ENCODE measurements around the gene PTPRT.

Gene PTPRT

DNA sequence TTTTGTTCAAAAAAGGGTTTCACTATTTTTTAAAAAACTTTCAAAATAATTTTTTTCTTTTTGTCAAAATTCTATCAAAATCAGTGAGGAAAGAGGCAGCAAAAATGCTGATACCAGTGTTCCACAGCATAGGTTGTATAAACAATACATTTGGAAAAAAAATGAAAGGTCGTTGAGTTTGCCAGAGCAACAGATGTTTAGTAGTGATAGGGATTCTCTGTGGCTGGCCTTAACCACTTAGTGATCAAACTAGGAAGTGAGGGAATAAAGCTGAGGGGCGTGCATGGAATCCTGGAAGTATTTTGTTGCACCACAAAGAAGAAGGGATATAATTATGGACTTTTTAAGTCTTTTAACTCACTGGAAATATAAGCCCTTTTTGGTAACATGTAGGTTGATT, 1016.3 kb downstream of the PTPRT start (continued):
- TF ChIP-seq HOXA7 (CRISPR knock-in tag; IDR thresholded peaks at IDR 0.05; ENCODE audit: borderline replicate concordance) (no peak), KLF9 (tag by site-specific recombination; IDR thresholded peaks at IDR 0.05; ENCODE audit: low read depth) (no peak), ZNF19 (tag by site-specific recombination; IDR thresholded peaks at IDR 0.05; ENCODE audit: low read depth) (no peak), ZNF629 (tag by site-specific recombination; IDR thresholded peaks at IDR 0.05) (no peak), ZFP41 (tag by site-specific recombination; IDR thresholded peaks at IDR 0.05; ENCODE audit: borderline replicate concordance) (no peak), ZNF324 (tag by site-specific recombination; IDR thresholded peaks at IDR 0.05) (no peak)
- TF ChIP-seq, protein P1, sequence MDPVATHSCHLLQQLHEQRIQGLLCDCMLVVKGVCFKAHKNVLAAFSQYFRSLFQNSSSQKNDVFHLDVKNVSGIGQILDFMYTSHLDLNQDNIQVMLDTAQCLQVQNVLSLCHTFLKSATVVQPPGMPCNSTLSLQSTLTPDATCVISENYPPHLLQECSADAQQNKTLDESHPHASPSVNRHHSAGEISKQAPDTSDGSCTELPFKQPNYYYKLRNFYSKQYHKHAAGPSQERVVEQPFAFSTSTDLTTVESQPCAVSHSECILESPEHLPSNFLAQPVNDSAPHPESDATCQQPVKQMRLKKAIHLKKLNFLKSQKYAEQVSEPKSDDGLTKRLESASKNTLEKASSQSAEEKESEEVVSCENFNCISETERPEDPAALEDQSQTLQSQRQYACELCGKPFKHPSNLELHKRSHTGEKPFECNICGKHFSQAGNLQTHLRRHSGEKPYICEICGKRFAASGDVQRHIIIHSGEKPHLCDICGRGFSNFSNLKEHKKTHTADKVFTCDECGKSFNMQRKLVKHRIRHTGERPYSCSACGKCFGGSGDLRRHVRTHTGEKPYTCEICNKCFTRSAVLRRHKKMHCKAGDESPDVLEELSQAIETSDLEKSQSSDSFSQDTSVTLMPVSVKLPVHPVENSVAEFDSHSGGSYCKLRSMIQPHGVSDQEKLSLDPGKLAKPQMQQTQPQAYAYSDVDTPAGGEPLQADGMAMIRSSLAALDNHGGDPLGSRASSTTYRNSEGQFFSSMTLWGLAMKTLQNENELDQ (tag by site-specific recombination; IDR thresholded peaks at IDR 0.05; ENCODE audit: low read depth) = no peak
- TF ChIP-seq, protein P2, sequence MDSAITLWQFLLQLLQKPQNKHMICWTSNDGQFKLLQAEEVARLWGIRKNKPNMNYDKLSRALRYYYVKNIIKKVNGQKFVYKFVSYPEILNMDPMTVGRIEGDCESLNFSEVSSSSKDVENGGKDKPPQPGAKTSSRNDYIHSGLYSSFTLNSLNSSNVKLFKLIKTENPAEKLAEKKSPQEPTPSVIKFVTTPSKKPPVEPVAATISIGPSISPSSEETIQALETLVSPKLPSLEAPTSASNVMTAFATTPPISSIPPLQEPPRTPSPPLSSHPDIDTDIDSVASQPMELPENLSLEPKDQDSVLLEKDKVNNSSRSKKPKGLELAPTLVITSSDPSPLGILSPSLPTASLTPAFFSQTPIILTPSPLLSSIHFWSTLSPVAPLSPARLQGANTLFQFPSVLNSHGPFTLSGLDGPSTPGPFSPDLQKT (IDR thresholded peaks at IDR 0.05; ENCODE audit: borderline replicate concordance, low read depth, low read length) = no peak

DNA sequence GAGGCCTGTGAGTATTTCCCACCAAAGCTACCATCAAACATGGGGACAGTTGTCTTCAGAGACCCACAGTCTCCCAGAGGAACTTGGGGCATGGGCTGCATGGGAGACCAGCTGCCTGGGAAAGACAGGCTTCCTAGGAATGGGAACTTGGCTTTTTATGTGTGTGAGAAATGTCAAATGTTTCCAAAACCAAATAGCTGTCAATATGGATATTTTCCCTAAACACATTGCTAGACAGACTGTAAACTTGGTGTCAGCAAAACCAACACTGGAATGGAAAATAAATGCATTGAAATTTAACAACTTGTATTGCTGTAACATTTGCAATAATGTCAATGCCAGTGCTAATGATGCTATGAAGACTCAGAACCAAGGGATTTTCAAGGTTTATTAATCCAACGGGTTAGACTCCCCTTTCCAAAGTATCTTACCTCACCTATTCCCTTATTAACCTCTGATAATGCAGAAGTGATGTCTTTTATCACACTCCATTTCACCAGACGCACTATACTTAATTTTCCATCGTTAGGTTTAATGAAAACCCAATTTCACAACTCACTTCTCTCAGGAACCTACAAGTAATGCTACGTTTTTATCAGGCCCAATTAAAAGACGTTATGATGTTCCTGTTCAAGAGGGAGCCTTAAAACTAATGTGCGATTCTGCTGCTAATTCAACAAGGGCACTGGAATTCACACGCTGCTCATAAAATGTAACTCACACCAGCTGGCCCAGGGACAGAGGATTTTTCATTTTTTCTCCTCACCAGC, 1025.4 kb downstream of the PTPRT start:
- H3K4me1 ChIP-seq (ENCODE audit: control insufficient read depth, insufficient read depth, low read length) = no peaks in the 10 kb centered on the region
- ChIA-PET POLR2A (no interaction called here), CTCF (interaction anchor here (0.7 kb wide), 1 partner anchor 230 kb away, joined by 3 read pairs; no protein-coding TSS in a partner anchor)
- TF ChIP-seq OSR2 (tag by site-specific recombination; IDR thresholded peaks at IDR 0.05) (no peak), ZNF292 (tag by site-specific recombination; IDR thresholded peaks at IDR 0.05; ENCODE audit: borderline replicate concordance, low read depth) (no peak), SCRT2 (tag by site-specific recombination; IDR thresholded peaks at IDR 0.05) (no peak), ZNF274 (IDR thresholded peaks at IDR 0.05; ENCODE audit: low read length) (no peak), ZNF274 (tag by site-specific recombination; IDR thresholded peaks at IDR 0.05; ENCODE audit: borderline replicate concordance) (no peak)
- TF ChIP-seq, protein P3, sequence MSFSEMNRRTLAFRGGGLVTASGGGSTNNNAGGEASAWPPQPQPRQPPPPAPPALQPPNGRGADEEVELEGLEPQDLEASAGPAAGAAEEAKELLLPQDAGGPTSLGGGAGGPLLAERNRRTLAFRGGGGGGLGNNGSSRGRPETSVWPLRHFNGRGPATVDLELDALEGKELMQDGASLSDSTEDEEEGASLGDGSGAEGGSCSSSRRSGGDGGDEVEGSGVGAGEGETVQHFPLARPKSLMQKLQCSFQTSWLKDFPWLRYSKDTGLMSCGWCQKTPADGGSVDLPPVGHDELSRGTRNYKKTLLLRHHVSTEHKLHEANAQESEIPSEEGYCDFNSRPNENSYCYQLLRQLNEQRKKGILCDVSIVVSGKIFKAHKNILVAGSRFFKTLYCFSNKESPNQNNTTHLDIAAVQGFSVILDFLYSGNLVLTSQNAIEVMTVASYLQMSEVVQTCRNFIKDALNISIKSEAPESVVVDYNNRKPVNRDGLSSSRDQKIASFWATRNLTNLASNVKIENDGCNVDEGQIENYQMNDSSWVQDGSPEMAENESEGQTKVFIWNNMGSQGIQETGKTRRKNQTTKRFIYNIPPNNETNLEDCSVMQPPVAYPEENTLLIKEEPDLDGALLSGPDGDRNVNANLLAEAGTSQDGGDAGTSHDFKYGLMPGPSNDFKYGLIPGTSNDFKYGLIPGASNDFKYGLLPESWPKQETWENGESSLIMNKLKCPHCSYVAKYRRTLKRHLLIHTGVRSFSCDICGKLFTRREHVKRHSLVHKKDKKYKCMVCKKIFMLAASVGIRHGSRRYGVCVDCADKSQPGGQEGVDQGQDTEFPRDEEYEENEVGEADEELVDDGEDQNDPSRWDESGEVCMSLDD (tag by site-specific recombination; IDR thresholded peaks at IDR 0.05) = no peak
- TF ChIP-seq, protein P4, sequence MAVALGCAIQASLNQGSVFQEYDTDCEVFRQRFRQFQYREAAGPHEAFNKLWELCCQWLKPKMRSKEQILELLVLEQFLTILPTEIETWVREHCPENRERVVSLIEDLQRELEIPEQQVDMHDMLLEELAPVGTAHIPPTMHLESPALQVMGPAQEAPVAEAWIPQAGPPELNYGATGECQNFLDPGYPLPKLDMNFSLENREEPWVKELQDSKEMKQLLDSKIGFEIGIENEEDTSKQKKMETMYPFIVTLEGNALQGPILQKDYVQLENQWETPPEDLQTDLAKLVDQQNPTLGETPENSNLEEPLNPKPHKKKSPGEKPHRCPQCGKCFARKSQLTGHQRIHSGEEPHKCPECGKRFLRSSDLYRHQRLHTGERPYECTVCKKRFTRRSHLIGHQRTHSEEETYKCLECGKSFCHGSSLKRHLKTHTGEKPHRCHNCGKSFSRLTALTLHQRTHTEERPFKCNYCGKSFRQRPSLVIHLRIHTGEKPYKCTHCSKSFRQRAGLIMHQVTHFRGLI (tag by site-specific recombination; IDR thresholded peaks at IDR 0.05) = no peak
- TF ChIP-seq, protein P5, sequence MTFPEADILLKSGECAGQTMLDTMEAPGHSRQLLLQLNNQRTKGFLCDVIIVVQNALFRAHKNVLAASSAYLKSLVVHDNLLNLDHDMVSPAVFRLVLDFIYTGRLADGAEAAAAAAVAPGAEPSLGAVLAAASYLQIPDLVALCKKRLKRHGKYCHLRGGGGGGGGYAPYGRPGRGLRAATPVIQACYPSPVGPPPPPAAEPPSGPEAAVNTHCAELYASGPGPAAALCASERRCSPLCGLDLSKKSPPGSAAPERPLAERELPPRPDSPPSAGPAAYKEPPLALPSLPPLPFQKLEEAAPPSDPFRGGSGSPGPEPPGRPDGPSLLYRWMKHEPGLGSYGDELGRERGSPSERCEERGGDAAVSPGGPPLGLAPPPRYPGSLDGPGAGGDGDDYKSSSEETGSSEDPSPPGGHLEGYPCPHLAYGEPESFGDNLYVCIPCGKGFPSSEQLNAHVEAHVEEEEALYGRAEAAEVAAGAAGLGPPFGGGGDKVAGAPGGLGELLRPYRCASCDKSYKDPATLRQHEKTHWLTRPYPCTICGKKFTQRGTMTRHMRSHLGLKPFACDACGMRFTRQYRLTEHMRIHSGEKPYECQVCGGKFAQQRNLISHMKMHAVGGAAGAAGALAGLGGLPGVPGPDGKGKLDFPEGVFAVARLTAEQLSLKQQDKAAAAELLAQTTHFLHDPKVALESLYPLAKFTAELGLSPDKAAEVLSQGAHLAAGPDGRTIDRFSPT (tag by site-specific recombination; IDR thresholded peaks at IDR 0.05) = no peak
- TF ChIP-seq, protein P6, sequence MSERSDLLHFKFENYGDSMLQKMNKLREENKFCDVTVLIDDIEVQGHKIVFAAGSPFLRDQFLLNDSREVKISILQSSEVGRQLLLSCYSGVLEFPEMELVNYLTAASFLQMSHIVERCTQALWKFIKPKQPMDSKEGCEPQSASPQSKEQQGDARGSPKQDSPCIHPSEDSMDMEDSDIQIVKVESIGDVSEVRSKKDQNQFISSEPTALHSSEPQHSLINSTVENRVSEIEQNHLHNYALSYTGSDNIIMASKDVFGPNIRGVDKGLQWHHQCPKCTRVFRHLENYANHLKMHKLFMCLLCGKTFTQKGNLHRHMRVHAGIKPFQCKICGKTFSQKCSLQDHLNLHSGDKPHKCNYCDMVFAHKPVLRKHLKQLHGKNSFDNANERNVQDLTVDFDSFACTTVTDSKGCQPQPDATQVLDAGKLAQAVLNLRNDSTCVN (tag by site-specific recombination; optimal IDR thresholded peaks at IDR 0.05) = no peak
- TF ChIP-seq, protein P7, sequence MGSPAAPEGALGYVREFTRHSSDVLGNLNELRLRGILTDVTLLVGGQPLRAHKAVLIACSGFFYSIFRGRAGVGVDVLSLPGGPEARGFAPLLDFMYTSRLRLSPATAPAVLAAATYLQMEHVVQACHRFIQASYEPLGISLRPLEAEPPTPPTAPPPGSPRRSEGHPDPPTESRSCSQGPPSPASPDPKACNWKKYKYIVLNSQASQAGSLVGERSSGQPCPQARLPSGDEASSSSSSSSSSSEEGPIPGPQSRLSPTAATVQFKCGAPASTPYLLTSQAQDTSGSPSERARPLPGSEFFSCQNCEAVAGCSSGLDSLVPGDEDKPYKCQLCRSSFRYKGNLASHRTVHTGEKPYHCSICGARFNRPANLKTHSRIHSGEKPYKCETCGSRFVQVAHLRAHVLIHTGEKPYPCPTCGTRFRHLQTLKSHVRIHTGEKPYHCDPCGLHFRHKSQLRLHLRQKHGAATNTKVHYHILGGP (tag by site-specific recombination; IDR thresholded peaks at IDR 0.05) = no peak
- TF ChIP-seq, protein P8, sequence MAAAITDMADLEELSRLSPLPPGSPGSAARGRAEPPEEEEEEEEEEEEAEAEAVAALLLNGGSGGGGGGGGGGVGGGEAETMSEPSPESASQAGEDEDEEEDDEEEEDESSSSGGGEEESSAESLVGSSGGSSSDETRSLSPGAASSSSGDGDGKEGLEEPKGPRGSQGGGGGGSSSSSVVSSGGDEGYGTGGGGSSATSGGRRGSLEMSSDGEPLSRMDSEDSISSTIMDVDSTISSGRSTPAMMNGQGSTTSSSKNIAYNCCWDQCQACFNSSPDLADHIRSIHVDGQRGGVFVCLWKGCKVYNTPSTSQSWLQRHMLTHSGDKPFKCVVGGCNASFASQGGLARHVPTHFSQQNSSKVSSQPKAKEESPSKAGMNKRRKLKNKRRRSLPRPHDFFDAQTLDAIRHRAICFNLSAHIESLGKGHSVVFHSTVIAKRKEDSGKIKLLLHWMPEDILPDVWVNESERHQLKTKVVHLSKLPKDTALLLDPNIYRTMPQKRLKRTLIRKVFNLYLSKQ (tag by site-specific recombination; IDR thresholded peaks at IDR 0.05; ENCODE audit: borderline replicate concordance) = no peak
- no peaks in the 10 kb centered on the region for H3K36me3 ChIP-seq (ENCODE audit: control insufficient read depth in 2 of 2, insufficient read depth in 1 of 2, low read length in 2 of 2)
- H3K4me3 ChIP-seq (ENCODE audit: low read depth, low read length) = no peak overlapping the region
- no peaks in the 10 kb centered on the region for H3K9me3 ChIP-seq (ENCODE audit: control insufficient read depth, insufficient read depth, low read depth, low read length)
- no peak overlapping the region for H3K27ac ChIP-seq (ENCODE audit: extremely low read depth, low read depth, low read length)
